K562 (cell line): Measurements from ENCODE around the gene PPT2. TPM values are rescaled to one million over a fixed set of nuclear protein-coding genes. Genes with fewer than 3 reads are reported as not detected.
A peak's percentile ranks its signal among the peaks of the same experiment; 100 is the strongest.

Experiments
- CTCF ChIP-seq, 3 experiments: IDR thresholded peaks in 2 of 3; conservative IDR thresholded peaks in 1 of 3; 2 replicates each; pipeline ENCODE4 v1.5.1; 2011 to 2012; ENCODE audit warnings: low read length in 3 of 3, mild to moderate bottlenecking in 3 of 3, control low read depth in 2 of 3, improper control_type of control experiment in 1 of 3, inconsistent platforms in 1 of 3, low read depth in 1 of 3, mixed read lengths in 1 of 3, moderate library complexity in 1 of 3; ENCODE audit not compliant: insufficient read depth in 2 of 3
- E2F6 ChIP-seq, 2 experiments: IDR thresholded peaks; 2 replicates each; pipeline ENCODE4 v1.6.1; 2011; ENCODE audit warnings: borderline replicate concordance in 1 of 2, control low read depth in 1 of 2, low read depth in 1 of 2, low read length in 1 of 2, mild to moderate bottlenecking in 1 of 2, mixed read lengths in 1 of 2, moderate library complexity in 1 of 2; ENCODE audit not compliant: insufficient read depth in 1 of 2, insufficient read length in 1 of 2, poor library complexity in 1 of 2, severe bottlenecking in 1 of 2; ENCODE audit errors: extremely low read depth in 1 of 2
- HDAC2 ChIP-seq: fragments of 450-650 bp; IDR thresholded peaks from 2 replicates; pipeline ENCODE4 v1.6.1; 2016; ENCODE audit warnings: mild to moderate bottlenecking
- HINFP ChIP-seq: fragments of 450-650 bp; conservative IDR thresholded peaks from 2 replicates; pipeline ENCODE4 v1.6.1; 2016; ENCODE audit warnings: missing genetic modification characterization, low read depth, mild to moderate bottlenecking, control low read depth, missing compliant biosample characterization
- ILF3 ChIP-seq: fragments of 450-650 bp; IDR thresholded peaks from 2 replicates; pipeline ENCODE4 v1.6.1; 2018; ENCODE audit warnings: antibody characterized with exemption, mild to moderate bottlenecking, moderate library complexity, borderline replicate concordance
- IRF1 ChIP-seq: sonication (generic); formaldehyde crosslinking; IDR thresholded peaks from 2 replicates; pipeline ENCODE4 v1.8.0; 2022; ENCODE audit warnings: missing genetic modification reagents, mild to moderate bottlenecking, borderline replicate concordance
- RBM25 ChIP-seq: fragments of 200-400 bp; formaldehyde crosslinking; IDR thresholded peaks from 2 replicates; pipeline ENCODE4 v1.6.1; 2018; ENCODE audit warnings: low read length, low read depth, moderate library complexity; ENCODE audit not compliant: severe bottlenecking
- RNF219 ChIP-seq: fragments of 250-450 bp; sonication (Bioruptor Pico); IDR thresholded peaks from 2 replicates; pipeline ENCODE4 v1.5.0; 2022; ENCODE audit warnings: mild to moderate bottlenecking
- SP2 ChIP-seq: IDR thresholded peaks from 2 replicates; pipeline ENCODE4 v1.6.1; 2011; ENCODE audit warnings: mild to moderate bottlenecking, low read depth, low read length, moderate library complexity; ENCODE audit not compliant: poor library complexity, severe bottlenecking; ENCODE audit errors: extremely low read depth
- TAL1 ChIP-seq: fragments of 450-650 bp; IDR thresholded peaks from 2 replicates; pipeline ENCODE4 v1.6.1; 2016; ENCODE audit warnings: mild to moderate bottlenecking
- VEZF1 ChIP-seq: fragments of 200-800 bp; sonication (Bioruptor generic); IDR thresholded peaks from 2 replicates; pipeline ENCODE4 v1.6.1; 2017; ENCODE audit warnings: missing genetic modification characterization, missing compliant biosample characterization
- ZBTB9 ChIP-seq: fragments of 450-650 bp; formaldehyde crosslinking; IDR thresholded peaks from 2 replicates; pipeline ENCODE4 v1.4.0; 2020; ENCODE audit warnings: mild to moderate bottlenecking, moderate library complexity
- ZNF174 ChIP-seq: fragments of 250-450 bp; sonication (Bioruptor Pico); IDR thresholded peaks from 2 replicates; pipeline ENCODE4 v1.4.0; 2020; ENCODE audit warnings: mild to moderate bottlenecking
- ZNF175 ChIP-seq: fragments of 200-800 bp; sonication (Bioruptor generic); IDR thresholded peaks from 2 replicates; pipeline ENCODE4 v1.6.1; 2016; ENCODE audit warnings: low read depth, mild to moderate bottlenecking, missing genetic modification characterization, missing compliant biosample characterization
- ZNF24 ChIP-seq: fragments of 450-650 bp; IDR thresholded peaks from 2 replicates; pipeline ENCODE4 v1.6.1; 2016
- polyA plus RNA-seq, 8 experiments: library from polyadenylated mRNA; depleted of rRNA in 4 of 8; stranded (reverse) in 5 of 8; unstranded in 3 of 8; fragments of >200 nt; fragmentation: Nextera tagmentation in 2 of 8; fragmentation: Illumina TruSeq in 1 of 8; extraction: Ambion mirVana in 2 of 8; extraction: Trizol in 1 of 8; gene quantifications; 2 replicates each; pipeline versions ENCODE4 v1.2.1 to v1.2.3, GENCODE V29; 2011 to 2014; ENCODE audit warnings: inconsistent platforms in 1 of 8, missing spikeins in 1 of 8
- total RNA-seq, 7 experiments: library from RNA; depleted of rRNA in 6 of 7; stranded (reverse); fragments of >200 nt in 6 of 7; fragmentation: Illumina TruSeq in 2 of 7; extraction: Trizol in 2 of 7; gene quantifications; 2 replicates each; pipeline versions ENCODE4 v1.2.1 to v1.2.3, GENCODE V29; 2011 to 2021; ENCODE audit warnings: low replicate concordance in 1 of 7

Gene PPT2
- total and polyA plus RNA-seq, 9 of the 15 experiments (the other 6 are each of a cell fraction or from before 2014, with no cell fraction given) = 27.4 to 98.8 (median 69.9) TPM

- TF ChIP-seq ZNF174 (CRISPR knock-in tag) (no peak), ZNF24 (0 out of 2 replicates have a peak, but pooled peaks have one; percentile 10), RNF219 (CRISPR knock-in tag) (0 out of 2 replicates have a peak, but pooled peaks have one; percentile 58), HINFP (tag) (peak; percentile 44; the same call in 1 of the 2 replicates), TAL1 (peak; percentile 96), ZNF175 (CRISPR knock-in tag) (0 out of 2 replicates have a peak, but pooled peaks have one; percentile 47), SP2 (no peak), RBM25 (no peak), CTCF (IDR thresholded peaks at IDR 0.05 in 2 of 3, conservative IDR thresholded peaks at IDR 0.05 in 1 of 3; ENCODE audit: insufficient read depth in 2 of 3, low read depth in 1 of 3, low read length in 3 of 3) (no peak), HDAC2 (peak; percentile 95; the same call in 1 of the 2 replicates), E2F6 (IDR thresholded peaks at IDR 0.05; ENCODE audit: borderline replicate concordance in 1 of 2, extremely low read depth in 1 of 2, insufficient read depth in 1 of 2, insufficient read length in 1 of 2, low read depth in 1 of 2, low read length in 1 of 2, poor library complexity in 1 of 2, severe bottlenecking in 1 of 2) (no peak), VEZF1 (CRISPR knock-in tag) (peak; percentile 92), IRF1 (CRISPR knock-in tag) (no peak), ILF3 (peak; percentile 54; the same call in 1 of the 2 replicates), ZBTB9 (CRISPR knock-in tag) (peak; percentile 86)
Observed at GRCh38 chr6:32167761-32168262, 13.9 kb downstream of the PPT2 start (continued).
